GM12891 (cell line): ENCODE results near the gene FLVCR1.
"Not testable (repeated sequence)": the region's sequence is repeated elsewhere in the genome, so short reads cannot be mapped to it uniquely, and the experiment has no call there.

ENCODE experiments used
- DNase-seq: peaks from one replicate; pipeline ENCODE4 v3.0.0; 2011; ENCODE audit warnings: low spot score; ENCODE audit not compliant: insufficient read length
- FAIRE-seq: peaks from 2 replicates; lab custom pipeline; 2011; peaks lifted over from hg19 to GRCh38; lab: Jason Lieb, UNC
- PAX5 ChIP-seq: IDR thresholded peaks from 2 replicates; pipeline ENCODE4 v1.6.1; 2011; ENCODE audit warnings: low read length, moderate library complexity, mild to moderate bottlenecking; ENCODE audit not compliant: insufficient read depth, severe bottlenecking
- POLR2A ChIP-seq: IDR thresholded peaks from 2 replicates; pipeline ENCODE4 v1.6.1; 2011; ENCODE audit warnings: low read depth, low read length, control low read depth
- POLR2AphosphoS5 ChIP-seq: IDR thresholded peaks from 2 replicates; pipeline ENCODE4 v1.6.1; 2011; ENCODE audit warnings: low read depth, low read length, control low read depth
- POU2F2 ChIP-seq: IDR thresholded peaks from 2 replicates; pipeline ENCODE4 v1.6.1; 2011; ENCODE audit warnings: low read depth, mild to moderate bottlenecking, control low read depth, low read length, moderate library complexity
- SPI1 ChIP-seq: IDR thresholded peaks from 2 replicates; pipeline ENCODE4 v1.6.1; 2011; ENCODE audit warnings: low read depth, low read length, control low read depth
- TAF1 ChIP-seq: IDR thresholded peaks from 2 replicates; pipeline ENCODE4 v1.6.1; 2011; ENCODE audit warnings: low read depth, low read length, control low read depth

The FLVCR1 gene

DNA sequence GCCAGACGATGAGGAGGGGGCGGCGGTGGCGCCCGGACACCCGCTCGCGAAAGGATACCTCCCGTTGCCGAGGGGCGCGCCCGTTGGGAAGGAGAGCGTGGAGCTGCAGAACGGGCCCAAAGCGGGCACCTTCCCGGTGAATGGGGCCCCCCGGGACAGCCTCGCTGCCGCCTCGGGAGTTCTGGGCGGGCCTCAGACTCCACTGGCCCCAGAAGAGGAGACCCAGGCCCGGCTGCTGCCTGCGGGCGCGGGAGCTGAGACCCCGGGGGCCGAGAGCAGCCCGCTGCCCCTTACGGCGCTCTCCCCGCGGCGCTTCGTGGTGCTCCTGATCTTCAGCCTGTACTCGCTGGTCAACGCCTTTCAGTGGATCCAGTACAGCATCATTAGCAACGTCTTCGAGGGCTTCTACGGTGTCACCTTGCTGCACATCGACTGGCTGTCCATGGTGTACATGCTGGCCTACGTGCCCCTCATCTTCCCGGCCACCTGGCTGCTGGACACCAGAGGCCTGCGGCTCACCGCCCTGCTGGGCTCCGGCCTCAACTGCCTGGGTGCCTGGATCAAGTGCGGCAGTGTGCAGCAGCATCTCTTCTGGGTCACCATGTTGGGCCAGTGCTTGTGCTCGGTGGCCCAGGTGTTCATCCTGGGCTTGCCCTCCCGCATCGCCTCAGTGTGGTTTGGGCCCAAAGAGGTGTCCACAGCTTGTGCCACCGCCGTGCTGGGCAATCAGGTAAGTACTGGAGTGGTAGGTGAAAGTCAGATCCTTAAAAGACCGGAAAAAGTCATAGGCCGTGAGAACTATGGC, 588 bp downstream of the FLVCR1 start:
- TF ChIP-seq TAF1 (no peak), POLR2AphosphoS5 (no peak), POU2F2 (no peak), POLR2A (no peak; the same call in 1 of the 2 replicates), PAX5 (no peak)
- peak; percentile 19 for DNase-seq
- peak; percentile 74 for FAIRE-seq

DNA sequence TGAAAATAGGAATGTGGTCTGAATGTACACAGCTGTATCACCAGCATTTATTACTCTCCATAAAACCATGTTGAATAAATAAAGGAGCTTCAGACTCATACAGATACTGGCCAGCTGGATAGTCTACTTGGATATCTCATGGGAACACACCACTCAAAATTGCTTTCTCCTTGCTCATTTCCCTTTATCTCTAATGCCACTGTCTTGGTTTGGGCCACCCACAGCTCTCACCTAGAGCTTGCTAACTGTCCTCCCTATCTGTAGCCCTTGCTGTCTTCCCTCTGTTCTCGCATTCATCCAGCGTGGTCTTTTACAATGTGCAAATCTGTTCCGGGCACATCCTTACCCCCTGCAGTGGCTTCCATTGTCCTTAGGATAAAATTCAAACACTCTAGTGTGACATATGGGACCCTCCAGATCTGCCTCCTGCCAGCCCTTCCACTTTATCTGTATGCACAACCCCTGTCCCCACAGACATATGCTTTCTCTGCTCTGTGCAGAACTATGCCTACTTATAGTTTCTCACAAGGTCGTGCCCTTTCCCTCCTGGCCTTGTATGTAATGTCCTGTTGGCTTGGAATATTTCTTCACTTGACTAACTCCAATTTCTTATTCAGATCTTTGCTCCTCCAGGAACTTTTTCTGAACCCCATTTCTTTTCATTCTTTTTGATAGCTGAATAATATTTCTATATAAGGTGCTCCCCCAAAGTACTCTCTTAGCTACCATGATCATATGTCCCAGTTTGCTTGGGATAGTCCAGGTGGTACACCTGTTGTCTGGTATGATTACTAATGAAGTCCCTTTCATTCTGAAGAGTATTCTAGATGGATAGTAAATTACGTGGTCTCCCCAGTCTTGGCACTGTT, 2.9 kb downstream of the FLVCR1 start:
- no peak for TF ChIP-seq TAF1
- TF ChIP-seq PAX5 = no peak
- TF ChIP-seq POLR2AphosphoS5 = no peak
- TF ChIP-seq POLR2A = no peak
- no peak for TF ChIP-seq POU2F2
- no peak for TF ChIP-seq SPI1
- DNase-seq (no peak), FAIRE-seq (no peak)

DNA sequence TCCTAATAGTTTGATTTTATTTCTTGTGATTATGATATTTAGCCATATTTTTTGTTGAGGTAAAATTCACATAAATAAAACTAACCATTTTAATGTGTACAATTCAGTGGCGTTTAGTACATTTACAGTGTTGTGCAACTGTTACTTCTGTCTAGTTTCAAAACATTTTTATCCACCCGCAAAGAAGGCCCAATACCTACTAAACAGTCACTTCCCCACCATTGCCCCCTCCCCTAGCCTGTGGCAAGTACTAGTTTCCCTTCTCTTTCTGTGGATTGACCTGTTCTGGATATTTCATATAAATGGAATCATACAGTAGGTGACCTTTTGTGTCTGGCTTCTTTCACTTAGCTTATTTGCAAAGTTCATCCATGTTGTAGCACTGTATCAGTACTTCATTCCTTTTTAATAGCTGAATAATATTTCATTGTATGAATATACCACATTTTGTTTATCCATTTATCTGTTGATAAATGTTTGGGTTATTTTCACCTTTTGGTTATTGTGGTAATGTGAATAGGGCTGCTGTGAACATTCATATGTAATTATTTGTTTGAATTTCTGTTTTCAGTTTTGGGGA, 4.1 kb downstream of the FLVCR1 start:
- DNase-seq (no peak), FAIRE-seq (no peak)
- no peak for TF ChIP-seq POLR2AphosphoS5
- no peak for TF ChIP-seq PAX5
- no peak for TF ChIP-seq SPI1
- TF ChIP-seq POLR2A = no peak
- TF ChIP-seq TAF1 = no peak
- no peak for TF ChIP-seq POU2F2

DNA sequence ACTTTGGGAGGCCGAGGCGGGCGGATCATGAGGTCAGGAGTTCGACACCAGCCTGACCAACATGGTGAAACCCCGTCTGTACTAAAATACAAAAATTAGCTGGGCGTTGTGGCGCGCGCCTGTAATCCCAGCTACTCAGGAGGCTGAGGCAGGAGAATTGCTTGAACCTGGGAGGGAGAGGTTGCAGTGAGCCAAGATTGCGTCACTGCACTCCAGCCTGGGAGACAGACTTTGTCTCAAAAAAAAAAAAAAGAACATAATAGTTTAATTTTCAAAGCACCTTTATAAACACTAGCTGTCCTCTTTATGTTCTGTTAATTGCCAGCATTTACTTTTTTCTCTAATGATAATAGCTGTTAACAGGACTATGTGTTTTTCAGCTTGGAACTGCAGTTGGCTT, 5.3 kb downstream of the FLVCR1 start:
- DNase-seq, FAIRE-seq: not testable (repeated sequence)

DNA sequence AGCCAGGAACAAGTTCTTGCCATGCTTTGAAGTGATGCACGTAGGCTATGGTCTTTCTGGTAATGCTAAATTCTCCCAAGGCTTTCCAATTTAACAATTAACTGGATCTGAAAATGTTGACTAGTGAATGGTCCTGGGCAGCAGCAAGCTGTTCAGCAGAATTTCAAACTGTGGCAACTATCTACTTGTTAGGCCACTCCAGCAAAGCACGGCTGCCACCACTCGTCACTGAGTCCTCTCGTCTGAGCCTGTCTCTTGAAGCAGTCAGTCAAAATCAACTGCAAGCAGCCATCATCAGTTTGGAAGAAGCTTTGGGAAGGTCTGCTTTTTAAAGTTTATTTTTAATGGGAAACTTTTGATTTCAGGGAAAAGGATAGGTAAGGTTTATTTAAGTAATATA, 6.1 kb downstream of the FLVCR1 start:
- FAIRE-seq (no peak), DNase-seq (no peak)
- TF ChIP-seq PAX5 = no peak
- TF ChIP-seq TAF1 = no peak
- TF ChIP-seq SPI1 = no peak
- TF ChIP-seq POLR2A = no peak
- TF ChIP-seq POLR2AphosphoS5 = no peak
- TF ChIP-seq POU2F2 = no peak

DNA sequence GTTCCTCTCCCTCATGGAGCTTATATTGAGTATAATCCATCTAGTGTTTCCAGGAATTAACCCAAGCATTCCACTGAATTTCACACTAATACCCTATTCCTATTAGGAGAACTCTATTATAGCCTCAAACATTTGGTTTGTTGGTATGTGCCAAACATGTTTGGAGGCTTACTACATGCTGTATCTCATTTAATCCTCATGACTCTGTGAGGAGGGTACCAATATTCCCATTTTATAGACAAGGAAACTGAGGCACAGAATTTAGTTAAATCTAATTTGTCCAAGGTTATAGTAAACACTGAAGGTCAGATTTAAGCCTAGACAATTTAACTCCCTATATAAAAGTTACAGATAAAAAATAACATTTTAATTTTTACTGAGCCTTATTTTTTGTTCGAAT, 9.1 kb downstream of the FLVCR1 start:
- no peak for FAIRE-seq
- TF ChIP-seq TAF1 = no peak
- TF ChIP-seq POLR2AphosphoS5 = no peak
- no peak for TF ChIP-seq POU2F2
- no peak for TF ChIP-seq SPI1
- no peak for TF ChIP-seq PAX5
- TF ChIP-seq POLR2A = no peak

DNA sequence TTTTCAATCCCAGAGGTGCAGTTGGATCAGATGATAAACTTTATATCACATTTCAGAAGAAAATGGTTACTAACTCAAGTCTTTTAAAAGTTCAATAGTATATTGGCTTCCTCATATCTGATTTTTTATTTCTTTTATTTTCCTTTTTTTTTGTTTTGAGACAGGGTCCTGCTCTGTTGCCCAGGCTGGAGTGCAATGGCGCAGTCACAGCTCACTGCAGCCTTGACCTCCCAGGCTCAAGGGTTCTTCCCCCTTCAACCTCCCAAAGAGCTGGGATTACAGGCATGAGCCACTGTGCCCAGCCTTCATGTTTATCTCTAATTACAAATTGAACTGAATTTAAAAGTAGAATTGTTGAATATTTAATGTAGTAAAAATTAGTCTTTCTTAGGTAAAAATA, 13.9 kb downstream of the FLVCR1 start:
- TF ChIP-seq POU2F2 (no peak), POLR2AphosphoS5 (no peak), PAX5 (no peak), SPI1 (no peak), TAF1 (no peak), POLR2A (no peak)
- no peak for DNase-seq
- FAIRE-seq = no peak

More for the DNA sequence above, 9.1 kb downstream of the FLVCR1 start:
- no peak for DNase-seq

DNA sequence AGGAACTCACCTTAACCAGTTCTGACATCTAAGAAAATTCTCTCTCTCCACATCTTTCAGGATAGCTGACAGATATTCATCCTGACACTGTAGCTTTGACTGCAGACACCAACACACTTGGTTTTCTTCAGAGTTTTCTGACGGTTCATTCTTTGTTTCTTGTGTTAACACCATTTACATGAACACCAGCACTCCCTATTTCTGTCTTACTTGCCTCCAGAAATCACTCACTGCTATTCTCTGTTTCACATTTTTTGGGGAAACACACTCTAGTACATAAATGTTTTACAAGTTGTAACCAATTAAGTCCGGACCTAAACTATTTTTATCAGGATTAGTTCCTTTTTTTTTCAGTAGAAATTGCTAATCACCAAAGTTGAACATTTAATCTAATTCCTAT, 15.4 kb downstream of the FLVCR1 start:
- TF ChIP-seq PAX5 (no peak), POU2F2 (no peak), TAF1 (no peak), POLR2A (no peak), POLR2AphosphoS5 (no peak), SPI1 (no peak)

DNA sequence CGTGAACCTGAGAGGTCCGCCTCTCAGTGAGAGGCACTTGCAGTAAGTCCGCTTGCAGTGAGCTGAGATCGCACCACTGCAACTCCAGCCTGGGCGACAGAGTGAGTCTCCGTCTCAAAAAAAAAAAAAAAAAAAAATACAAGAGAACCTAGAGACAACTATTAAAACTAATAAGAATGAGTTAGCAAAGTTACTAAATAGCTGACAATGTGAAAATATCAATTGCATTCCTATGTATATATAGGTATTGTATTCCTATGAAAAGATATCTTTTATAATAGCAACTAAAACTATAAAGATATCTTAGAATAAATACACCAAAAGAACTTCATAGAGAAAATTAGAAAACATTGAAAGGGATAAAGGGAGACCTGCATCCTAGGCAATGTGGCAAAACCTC, 20.3 kb downstream of the FLVCR1 start:
- DNase-seq = no peak
- no peak for FAIRE-seq
- TF ChIP-seq TAF1 (no peak), POU2F2 (no peak)

More for the DNA sequence above, 15.4 kb downstream of the FLVCR1 start:
- FAIRE-seq = peak; percentile 9
- DNase-seq = no peak

DNA sequence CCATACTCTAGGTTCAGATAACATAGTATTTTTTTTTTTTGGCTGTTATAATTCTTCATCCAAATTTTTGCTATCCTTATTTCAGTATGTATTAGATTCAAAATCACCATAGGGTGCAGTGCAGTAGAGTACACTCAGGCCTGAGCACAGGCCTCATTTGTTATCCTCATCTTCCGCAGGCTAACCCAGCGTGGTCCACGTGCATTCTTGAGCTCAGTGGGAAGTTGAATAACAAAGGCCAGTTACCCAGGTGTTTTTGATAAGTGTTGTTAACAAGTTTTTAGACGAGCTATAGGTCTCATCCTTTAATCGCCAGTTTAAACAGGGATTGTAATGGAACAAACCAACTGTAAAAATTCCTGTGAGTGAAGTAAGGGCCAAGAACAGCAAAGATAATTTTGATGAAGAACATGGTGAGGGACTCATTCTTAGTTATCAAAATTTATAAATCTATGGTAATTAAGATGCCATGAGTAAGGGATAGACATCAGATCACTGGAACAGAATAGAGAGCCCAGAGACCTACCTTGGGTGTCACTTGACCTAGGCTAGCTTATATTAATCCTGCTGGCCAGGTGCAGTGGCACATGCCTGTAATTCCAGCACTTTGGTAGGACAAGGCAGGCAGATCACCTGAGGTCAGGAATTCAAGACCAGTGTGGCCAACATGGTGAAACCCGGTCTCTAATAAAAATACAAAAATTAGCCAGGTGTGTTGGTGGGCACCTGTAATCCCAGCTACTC, 22.0 kb downstream of the FLVCR1 start:
- DNase-seq = no peak
- TF ChIP-seq TAF1 (no peak), POU2F2 (no peak), POLR2AphosphoS5 (no peak), PAX5 (no peak), SPI1 (no peak), POLR2A (no peak)
- FAIRE-seq = no peak
